Activated CD8-positive, alpha-beta T cell treated with anti-CD3 and anti-CD28 coated beads for 36 hours (primary cell): ENCODE measurements around the gene SNRK. TPM values are rescaled to one million over a fixed set of nuclear protein-coding genes. Genes with fewer than 3 reads are reported as not detected.
A peak's percentile ranks its signal among the peaks of the same experiment; 100 is the strongest.

Experiments used
- ATAC-seq: fragments of 200-7000 bp; cut with Tn5 transposase; one replicate; pipeline ENCODE4 v1.10.0; 2021; ENCODE audit warnings: mild to moderate bottlenecking, moderate library complexity
- CTCF ChIA-PET: fragments of 350-600 bp; sonication (Branson Sonifier 250); formaldehyde crosslinking; loops from one replicate; lab custom pipeline; 2021; ENCODE audit warnings: antibody characterized with exemption; lab: Charles Lee
- POLR2A ChIA-PET: fragments of 350-600 bp; sonication (Branson Sonifier 250); formaldehyde crosslinking; loops from one replicate; lab custom pipeline; 2021; ENCODE audit warnings: antibody characterized with exemption; lab: Charles Lee
- DNase-seq: peaks from one replicate; pipeline ENCODE4 v3.0.0-alpha.2; 2020
- H3K27ac Mint-ChIP-seq: one replicate; pipeline ENCODE4 v1.8.0; 2021; ENCODE audit warnings: mild to moderate bottlenecking, mixed read lengths
- H3K27me3 Mint-ChIP-seq: one replicate; pipeline ENCODE4 v1.8.0; 2021; ENCODE audit warnings: mixed read lengths
- H3K36me3 Mint-ChIP-seq: one replicate; pipeline ENCODE4 v1.8.0; 2021; ENCODE audit warnings: low read depth, mixed read lengths
- H3K4me1 Mint-ChIP-seq: one replicate; pipeline ENCODE4 v1.8.0; 2021; ENCODE audit warnings: low read depth, mixed read lengths
- H3K4me3 Mint-ChIP-seq: one replicate; pipeline ENCODE4 v1.8.0; 2021; ENCODE audit warnings: mild to moderate bottlenecking, moderate library complexity, mixed read lengths
- H3K9me3 Mint-ChIP-seq: one replicate; pipeline ENCODE4 v1.8.0; 2021; ENCODE audit warnings: mixed read lengths
- CTCF ChIP-seq: fragments of 200-600 bp; IDR thresholded peaks from one replicate; pipeline ENCODE4 v1.8.0; 2022; ENCODE audit warnings: antibody characterized with exemption, mild to moderate bottlenecking
- intact Hi-C: fragments of 100-400 bp; cut with micrococcal nuclease; formaldehyde crosslinking; loops from one replicate; pipeline ENCODE4 v1.10.0; 2022
- total RNA-seq, 2 experiments: library from RNA; stranded (reverse); gene quantifications; one replicate each; pipeline ENCODE4 v1.2.3, GENCODE V29; 2021

Gene SNRK
- total RNA-seq, 2 experiments from 2014 or later, result 28.9 to 29.2 TPM

GRCh38 chr3:43373560-43373928, 87.2 kb downstream of the SNRK start:
- intact Hi-C loops, result loop anchor here (10.0 kb wide), 1 partner anchor 89 kb away; the partner anchor contains the start of gene SNRK
- no peaks in the 10 kb centered on the region for H3K36me3 Mint-ChIP-seq

GRCh38 chr3:43378066-43378935, 92.0 kb downstream of the SNRK start:
- no peak overlapping the region for H3K27ac Mint-ChIP-seq

More at GRCh38 chr3:43373560-43373928, 87.2 kb downstream of the SNRK start:
- no peak for TF ChIP-seq CTCF
- no peaks in the 10 kb centered on the region for H3K9me3 Mint-ChIP-seq
- H3K4me3 Mint-ChIP-seq, result no peak overlapping the region
- ChIA-PET POLR2A (no interaction called here), CTCF (interaction anchor here (1.1 to 1.4 kb wide), 4 partner anchors 52 to 151 kb away, joined by 3 to 4 read pairs (median 4); no protein-coding TSS in a partner anchor)
- DNase-seq (no peak), ATAC-seq (no peak)
- H3K4me1 Mint-ChIP-seq, result peaks cover 22% of the 10 kb centered on the region
- H3K27ac Mint-ChIP-seq, result no peak overlapping the region
- H3K27me3 Mint-ChIP-seq, result no peaks in the 10 kb centered on the region

GRCh38 chr3:43379343-43379742, 93.0 kb downstream of the SNRK start:
- no peaks in the 10 kb centered on the region for H3K9me3 Mint-ChIP-seq
- TF ChIP-seq CTCF, result no peak
- H3K27ac Mint-ChIP-seq, result no peak overlapping the region
- ChIA-PET POLR2A (no interaction called here), CTCF (interaction anchor here (1.1 to 2.1 kb wide), 5 partner anchors 10 to 209 kb away, joined by 3 to 9 read pairs (median 4); no protein-coding TSS in a partner anchor)
- ATAC-seq, result no peak
- H3K27me3 Mint-ChIP-seq, result no peaks in the 10 kb centered on the region
- H3K4me3 Mint-ChIP-seq, result no peak overlapping the region
- intact Hi-C loops, result loop anchor here (5.0 to 10.0 kb wide), 2 partner anchors 95 to 162 kb away; partner anchors contain the start of gene SNRK
- H3K36me3 Mint-ChIP-seq, result no peaks in the 10 kb centered on the region
- no peak for DNase-seq
- peaks cover 18% of the 10 kb centered on the region for H3K4me1 Mint-ChIP-seq

More at GRCh38 chr3:43378066-43378935, 92.0 kb downstream of the SNRK start:
- Mint-ChIP-seq H3K36me3 (no peaks in the 10 kb centered on the region), H3K27me3 (no peaks in the 10 kb centered on the region), H3K4me3 (no peak overlapping the region), H3K4me1 (peaks cover 18% of the 10 kb centered on the region), H3K9me3 (no peaks in the 10 kb centered on the region)
- peak; percentile 84 for TF ChIP-seq CTCF
- CTCF ChIA-PET, result interaction anchor here (0.6 to 3.0 kb wide), 23 partner anchors 11 to 417 kb away, joined by 3 to 19 read pairs (median 4); partner anchors contain the start of gene SNRK
- DNase-seq (peak; percentile 88), ATAC-seq (peak; percentile 98)
- intact Hi-C loops, result loop anchor here (1.0 to 10.0 kb wide), 3 partner anchors 94 to 216 kb away; partner anchors contain the start of gene SNRK
- POLR2A ChIA-PET, result no interaction called here

GRCh38 chr3:43388175-43388574, 101.8 kb downstream of the SNRK start:
- Mint-ChIP-seq H3K4me3 (no peak overlapping the region), H3K27me3 (no peaks in the 10 kb centered on the region), H3K4me1 (peaks cover 53% of the 10 kb centered on the region), H3K27ac (peak overlapping the region; percentile 93), H3K9me3 (peaks cover 5% of the 10 kb centered on the region), H3K36me3 (peaks cover 3% of the 10 kb centered on the region)
- DNase-seq (no peak), ATAC-seq (no peak)
- intact Hi-C loops, result loop anchor here (10.0 kb wide), 1 partner anchor 117 kb away; no protein-coding TSS in a partner anchor
- TF ChIP-seq CTCF, result no peak
- POLR2A ChIA-PET, result no interaction called here
- CTCF ChIA-PET, result interaction anchor here (0.7 to 2.1 kb wide), 7 partner anchors 9 to 189 kb away, joined by 3 to 19 read pairs (median 3); no protein-coding TSS in a partner anchor
